Measurements from ENCODE around the gene ZNF862. TPM values are rescaled to one million over a fixed set of nuclear protein-coding genes. Genes with fewer than 3 reads are reported as not detected.

The ZNF862 gene
- total and polyA plus RNA-seq, 2 experiments from 2014 or later = 0.94 to 2.3 TPM

DNA sequence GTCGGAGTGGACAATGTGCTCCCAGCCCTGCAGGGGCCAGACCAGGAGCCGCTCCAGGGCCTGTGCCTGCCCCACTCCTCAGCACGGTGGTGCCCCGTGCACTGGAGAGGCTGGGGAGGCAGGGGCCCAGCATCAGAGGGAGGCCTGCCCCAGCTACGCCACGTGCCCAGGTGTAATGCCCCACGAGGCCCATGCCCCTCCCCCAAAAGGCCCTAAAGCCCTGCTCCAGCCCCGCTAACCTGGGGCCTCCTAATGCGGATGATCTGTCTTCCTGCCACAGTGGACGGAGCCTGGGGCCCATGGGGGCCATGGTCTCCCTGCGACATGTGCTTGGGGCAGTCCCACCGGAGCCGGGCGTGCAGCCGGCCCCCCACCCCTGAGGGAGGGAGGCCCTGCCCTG, 23.7 kb upstream of the ZNF862 start:
- H3K4me1 ChIP-seq (ENCODE audit: insufficient read depth) = no peaks in the 10 kb centered on the region; the same call in 1 of the 2 replicates
- no peaks in the 10 kb centered on the region for H3K36me3 Mint-ChIP-seq (ENCODE audit: low read depth)
- H3K27ac ChIP-seq (ENCODE audit: low read depth) = no peak overlapping the region
- TF ChIP-seq POLR2AphosphoS5 (IDR thresholded peaks at IDR 0.05; ENCODE audit: low read depth) (no peak), ZNF331 (CRISPR knock-in tag; IDR thresholded peaks at IDR 0.05; ENCODE audit: low read depth) (no peak), NANOG (IDR thresholded peaks at IDR 0.05; ENCODE audit: borderline replicate concordance) (no peak), EZH2phosphoT487 (IDR thresholded peaks at IDR 0.05; ENCODE audit: unreplicated experiment) (no peak), EZH2 (IDR thresholded peaks at IDR 0.05; ENCODE audit: low read depth, unreplicated experiment) (no peak), STAT1 (IDR thresholded peaks at IDR 0.05; ENCODE audit: unreplicated experiment) (no peak), ZNF114 (CRISPR knock-in tag; IDR thresholded peaks at IDR 0.05) (no peak), JUNB (IDR thresholded peaks at IDR 0.05; ENCODE audit: unreplicated experiment) (no peak), CREB1 (CRISPR knock-in tag; IDR thresholded peaks at IDR 0.05; ENCODE audit: low read depth) (no peak)
- TF ChIP-seq, protein P1, sequence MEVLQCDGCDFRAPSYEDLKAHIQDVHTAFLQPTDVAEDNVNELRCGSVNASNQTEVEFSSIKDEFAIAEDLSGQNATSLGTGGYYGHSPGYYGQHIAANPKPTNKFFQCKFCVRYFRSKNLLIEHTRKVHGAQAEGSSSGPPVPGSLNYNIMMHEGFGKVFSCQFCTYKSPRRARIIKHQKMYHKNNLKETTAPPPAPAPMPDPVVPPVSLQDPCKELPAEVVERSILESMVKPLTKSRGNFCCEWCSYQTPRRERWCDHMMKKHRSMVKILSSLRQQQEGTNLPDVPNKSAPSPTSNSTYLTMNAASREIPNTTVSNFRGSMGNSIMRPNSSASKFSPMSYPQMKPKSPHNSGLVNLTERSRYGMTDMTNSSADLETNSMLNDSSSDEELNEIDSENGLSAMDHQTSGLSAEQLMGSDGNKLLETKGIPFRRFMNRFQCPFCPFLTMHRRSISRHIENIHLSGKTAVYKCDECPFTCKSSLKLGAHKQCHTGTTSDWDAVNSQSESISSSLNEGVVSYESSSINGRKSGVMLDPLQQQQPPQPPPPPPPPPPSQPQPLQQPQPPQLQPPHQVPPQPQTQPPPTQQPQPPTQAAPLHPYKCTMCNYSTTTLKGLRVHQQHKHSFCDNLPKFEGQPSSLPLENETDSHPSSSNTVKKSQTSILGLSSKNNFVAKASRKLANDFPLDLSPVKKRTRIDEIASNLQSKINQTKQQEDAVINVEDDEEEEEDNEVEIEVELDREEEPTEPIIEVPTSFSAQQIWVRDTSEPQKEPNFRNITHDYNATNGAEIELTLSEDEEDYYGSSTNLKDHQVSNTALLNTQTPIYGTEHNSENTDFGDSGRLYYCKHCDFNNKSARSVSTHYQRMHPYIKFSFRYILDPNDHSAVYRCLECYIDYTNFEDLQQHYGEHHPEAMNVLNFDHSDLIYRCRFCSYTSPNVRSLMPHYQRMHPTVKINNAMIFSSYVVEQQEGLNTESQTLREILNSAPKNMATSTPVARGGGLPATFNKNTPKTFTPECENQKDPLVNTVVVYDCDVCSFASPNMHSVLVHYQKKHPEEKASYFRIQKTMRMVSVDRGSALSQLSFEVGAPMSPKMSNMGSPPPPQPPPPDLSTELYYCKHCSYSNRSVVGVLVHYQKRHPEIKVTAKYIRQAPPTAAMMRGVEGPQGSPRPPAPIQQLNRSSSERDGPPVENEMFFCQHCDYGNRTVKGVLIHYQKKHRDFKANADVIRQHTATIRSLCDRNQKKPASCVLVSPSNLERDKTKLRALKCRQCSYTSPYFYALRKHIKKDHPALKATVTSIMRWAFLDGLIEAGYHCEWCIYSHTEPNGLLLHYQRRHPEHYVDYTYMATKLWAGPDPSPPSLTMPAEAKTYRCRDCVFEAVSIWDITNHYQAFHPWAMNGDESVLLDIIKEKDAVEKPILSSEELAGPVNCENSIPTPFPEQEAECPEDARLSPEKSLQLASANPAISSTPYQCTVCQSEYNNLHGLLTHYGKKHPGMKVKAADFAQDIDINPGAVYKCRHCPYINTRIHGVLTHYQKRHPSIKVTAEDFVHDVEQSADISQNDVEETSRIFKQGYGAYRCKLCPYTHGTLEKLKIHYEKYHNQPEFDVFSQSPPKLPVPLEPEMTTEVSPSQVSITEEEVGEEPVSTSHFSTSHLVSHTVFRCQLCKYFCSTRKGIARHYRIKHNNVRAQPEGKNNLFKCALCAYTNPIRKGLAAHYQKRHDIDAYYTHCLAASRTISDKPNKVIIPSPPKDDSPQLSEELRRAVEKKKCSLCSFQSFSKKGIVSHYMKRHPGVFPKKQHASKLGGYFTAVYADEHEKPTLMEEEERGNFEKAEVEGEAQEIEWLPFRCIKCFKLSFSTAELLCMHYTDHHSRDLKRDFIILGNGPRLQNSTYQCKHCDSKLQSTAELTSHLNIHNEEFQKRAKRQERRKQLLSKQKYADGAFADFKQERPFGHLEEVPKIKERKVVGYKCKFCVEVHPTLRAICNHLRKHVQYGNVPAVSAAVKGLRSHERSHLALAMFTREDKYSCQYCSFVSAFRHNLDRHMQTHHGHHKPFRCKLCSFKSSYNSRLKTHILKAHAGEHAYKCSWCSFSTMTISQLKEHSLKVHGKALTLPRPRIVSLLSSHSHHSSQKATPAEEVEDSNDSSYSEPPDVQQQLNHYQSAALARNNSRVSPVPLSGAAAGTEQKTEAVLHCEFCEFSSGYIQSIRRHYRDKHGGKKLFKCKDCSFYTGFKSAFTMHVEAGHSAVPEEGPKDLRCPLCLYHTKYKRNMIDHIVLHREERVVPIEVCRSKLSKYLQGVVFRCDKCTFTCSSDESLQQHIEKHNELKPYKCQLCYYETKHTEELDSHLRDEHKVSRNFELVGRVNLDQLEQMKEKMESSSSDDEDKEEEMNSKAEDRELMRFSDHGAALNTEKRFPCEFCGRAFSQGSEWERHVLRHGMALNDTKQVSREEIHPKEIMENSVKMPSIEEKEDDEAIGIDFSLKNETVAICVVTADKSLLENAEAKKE (CRISPR knock-in tag; IDR thresholded peaks at IDR 0.05) = no peak
- TF ChIP-seq, protein P2, sequence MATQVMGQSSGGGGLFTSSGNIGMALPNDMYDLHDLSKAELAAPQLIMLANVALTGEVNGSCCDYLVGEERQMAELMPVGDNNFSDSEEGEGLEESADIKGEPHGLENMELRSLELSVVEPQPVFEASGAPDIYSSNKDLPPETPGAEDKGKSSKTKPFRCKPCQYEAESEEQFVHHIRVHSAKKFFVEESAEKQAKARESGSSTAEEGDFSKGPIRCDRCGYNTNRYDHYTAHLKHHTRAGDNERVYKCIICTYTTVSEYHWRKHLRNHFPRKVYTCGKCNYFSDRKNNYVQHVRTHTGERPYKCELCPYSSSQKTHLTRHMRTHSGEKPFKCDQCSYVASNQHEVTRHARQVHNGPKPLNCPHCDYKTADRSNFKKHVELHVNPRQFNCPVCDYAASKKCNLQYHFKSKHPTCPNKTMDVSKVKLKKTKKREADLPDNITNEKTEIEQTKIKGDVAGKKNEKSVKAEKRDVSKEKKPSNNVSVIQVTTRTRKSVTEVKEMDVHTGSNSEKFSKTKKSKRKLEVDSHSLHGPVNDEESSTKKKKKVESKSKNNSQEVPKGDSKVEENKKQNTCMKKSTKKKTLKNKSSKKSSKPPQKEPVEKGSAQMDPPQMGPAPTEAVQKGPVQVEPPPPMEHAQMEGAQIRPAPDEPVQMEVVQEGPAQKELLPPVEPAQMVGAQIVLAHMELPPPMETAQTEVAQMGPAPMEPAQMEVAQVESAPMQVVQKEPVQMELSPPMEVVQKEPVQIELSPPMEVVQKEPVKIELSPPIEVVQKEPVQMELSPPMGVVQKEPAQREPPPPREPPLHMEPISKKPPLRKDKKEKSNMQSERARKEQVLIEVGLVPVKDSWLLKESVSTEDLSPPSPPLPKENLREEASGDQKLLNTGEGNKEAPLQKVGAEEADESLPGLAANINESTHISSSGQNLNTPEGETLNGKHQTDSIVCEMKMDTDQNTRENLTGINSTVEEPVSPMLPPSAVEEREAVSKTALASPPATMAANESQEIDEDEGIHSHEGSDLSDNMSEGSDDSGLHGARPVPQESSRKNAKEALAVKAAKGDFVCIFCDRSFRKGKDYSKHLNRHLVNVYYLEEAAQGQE (IDR thresholded peaks at IDR 0.05; ENCODE audit: unreplicated experiment) = no peak
- TF ChIP-seq, protein P3, sequence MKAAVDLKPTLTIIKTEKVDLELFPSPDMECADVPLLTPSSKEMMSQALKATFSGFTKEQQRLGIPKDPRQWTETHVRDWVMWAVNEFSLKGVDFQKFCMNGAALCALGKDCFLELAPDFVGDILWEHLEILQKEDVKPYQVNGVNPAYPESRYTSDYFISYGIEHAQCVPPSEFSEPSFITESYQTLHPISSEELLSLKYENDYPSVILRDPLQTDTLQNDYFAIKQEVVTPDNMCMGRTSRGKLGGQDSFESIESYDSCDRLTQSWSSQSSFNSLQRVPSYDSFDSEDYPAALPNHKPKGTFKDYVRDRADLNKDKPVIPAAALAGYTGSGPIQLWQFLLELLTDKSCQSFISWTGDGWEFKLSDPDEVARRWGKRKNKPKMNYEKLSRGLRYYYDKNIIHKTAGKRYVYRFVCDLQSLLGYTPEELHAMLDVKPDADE (IDR thresholded peaks at IDR 0.05) = no peak
- TF ChIP-seq, protein P4, sequence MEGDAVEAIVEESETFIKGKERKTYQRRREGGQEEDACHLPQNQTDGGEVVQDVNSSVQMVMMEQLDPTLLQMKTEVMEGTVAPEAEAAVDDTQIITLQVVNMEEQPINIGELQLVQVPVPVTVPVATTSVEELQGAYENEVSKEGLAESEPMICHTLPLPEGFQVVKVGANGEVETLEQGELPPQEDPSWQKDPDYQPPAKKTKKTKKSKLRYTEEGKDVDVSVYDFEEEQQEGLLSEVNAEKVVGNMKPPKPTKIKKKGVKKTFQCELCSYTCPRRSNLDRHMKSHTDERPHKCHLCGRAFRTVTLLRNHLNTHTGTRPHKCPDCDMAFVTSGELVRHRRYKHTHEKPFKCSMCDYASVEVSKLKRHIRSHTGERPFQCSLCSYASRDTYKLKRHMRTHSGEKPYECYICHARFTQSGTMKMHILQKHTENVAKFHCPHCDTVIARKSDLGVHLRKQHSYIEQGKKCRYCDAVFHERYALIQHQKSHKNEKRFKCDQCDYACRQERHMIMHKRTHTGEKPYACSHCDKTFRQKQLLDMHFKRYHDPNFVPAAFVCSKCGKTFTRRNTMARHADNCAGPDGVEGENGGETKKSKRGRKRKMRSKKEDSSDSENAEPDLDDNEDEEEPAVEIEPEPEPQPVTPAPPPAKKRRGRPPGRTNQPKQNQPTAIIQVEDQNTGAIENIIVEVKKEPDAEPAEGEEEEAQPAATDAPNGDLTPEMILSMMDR (conservative IDR thresholded peaks at IDR 0.05; ENCODE audit: low read depth in 2 of 2) = no peak
- H3K79me2 ChIP-seq (replicated peaks; ENCODE audit: insufficient read depth) = no peaks in the 10 kb centered on the region
- no peak overlapping the region for H3K4me2 ChIP-seq
- H3K9me3 Mint-ChIP-seq = no peaks in the 10 kb centered on the region; the same call in 2 of the 3 replicates
- no peak overlapping the region for H3K4me3 ChIP-seq
- H3K27me3 Mint-ChIP-seq (ENCODE audit: insufficient read depth, low read depth, poor library complexity) = peaks cover 6% of the 10 kb centered on the region
- ATAC-seq = no peak
- no peaks in the 10 kb centered on the region for H3K27me3 ChIP-seq (ENCODE audit: insufficient read depth)
- no peaks in the 10 kb centered on the region for H3K9me2 ChIP-seq (ENCODE audit: insufficient read depth)
- H3K36me3 ChIP-seq (ENCODE audit: insufficient read depth) = no peaks in the 10 kb centered on the region
- peaks cover 5% of the 10 kb centered on the region; the same call in 2 of the 3 replicates for H3K4me1 Mint-ChIP-seq
- H3K27ac Mint-ChIP-seq = no peak overlapping the region
- H3K4me3 Mint-ChIP-seq = no peak overlapping the region
- no peaks in the 10 kb centered on the region for H4K20me1 ChIP-seq (replicated peaks; ENCODE audit: insufficient read depth)
- H3F3A ChIP-seq (replicated peaks; ENCODE audit: low read depth) = no peaks in the 10 kb centered on the region
- no peak for DNase-seq (ENCODE audit: low spot score)
- no peak overlapping the region for H2AFZ ChIP-seq
